ENCODE measurements around the gene MUC2. TPM values are rescaled to one million over a fixed set of nuclear protein-coding genes. Genes with fewer than 3 reads are reported as not detected.

MUC2 gene
- total RNA-seq, 1 donor from 2014 or later, result 2.7 TPM

DNA sequence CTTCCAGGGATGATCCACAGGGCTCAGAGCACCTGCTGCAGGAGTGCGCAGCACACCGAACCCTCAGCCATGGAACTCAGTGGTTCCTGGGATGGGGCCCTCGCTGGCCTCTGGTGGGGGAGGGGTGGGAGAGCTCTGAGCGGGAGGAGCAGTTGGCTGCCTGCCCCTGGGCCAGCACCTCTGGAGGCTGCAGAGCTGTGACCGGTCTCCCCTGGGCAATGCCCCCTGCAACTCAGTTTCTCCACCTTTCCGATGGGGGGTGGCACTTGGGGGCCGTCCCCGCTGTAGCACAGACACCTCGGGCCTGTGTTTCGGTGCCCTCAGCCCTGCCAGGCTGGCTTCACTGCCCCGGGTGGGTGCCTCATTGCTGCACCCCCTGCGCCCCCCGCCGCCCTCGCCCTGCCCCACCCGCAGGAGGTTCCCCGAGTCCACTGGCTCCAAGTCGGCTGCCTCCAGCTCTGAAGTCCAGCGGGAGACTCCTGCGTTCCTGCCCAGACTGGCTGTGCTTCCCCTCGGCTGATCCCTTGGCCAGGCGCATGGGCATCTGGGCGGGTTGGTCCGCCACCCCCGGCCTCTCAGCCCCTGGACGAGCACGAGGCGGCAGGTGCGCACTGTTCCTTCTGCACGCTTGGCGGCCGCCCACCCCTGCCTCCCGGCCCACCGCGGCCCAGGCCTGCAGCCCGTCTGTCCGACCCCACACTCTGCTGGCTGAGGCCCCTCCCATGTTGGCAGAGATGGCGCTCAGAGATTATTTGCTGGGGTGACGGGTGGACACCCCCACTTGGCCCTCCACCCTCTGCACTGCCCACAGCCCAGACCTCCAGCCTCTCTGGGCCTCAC, 40.0 kb upstream of the MUC2 start:
- Mint-ChIP-seq H3K27ac (no peak overlapping the region), H3K9me3 (no peaks in the 10 kb centered on the region), H3K4me1 (ENCODE audit: unreplicated experiment) (no peaks in the 10 kb centered on the region), H3K27me3 (peaks cover 3% of the 10 kb centered on the region), H3K4me3 (no peak overlapping the region), H3K36me3 (no peaks in the 10 kb centered on the region)
- TF ChIP-seq, protein P1, sequence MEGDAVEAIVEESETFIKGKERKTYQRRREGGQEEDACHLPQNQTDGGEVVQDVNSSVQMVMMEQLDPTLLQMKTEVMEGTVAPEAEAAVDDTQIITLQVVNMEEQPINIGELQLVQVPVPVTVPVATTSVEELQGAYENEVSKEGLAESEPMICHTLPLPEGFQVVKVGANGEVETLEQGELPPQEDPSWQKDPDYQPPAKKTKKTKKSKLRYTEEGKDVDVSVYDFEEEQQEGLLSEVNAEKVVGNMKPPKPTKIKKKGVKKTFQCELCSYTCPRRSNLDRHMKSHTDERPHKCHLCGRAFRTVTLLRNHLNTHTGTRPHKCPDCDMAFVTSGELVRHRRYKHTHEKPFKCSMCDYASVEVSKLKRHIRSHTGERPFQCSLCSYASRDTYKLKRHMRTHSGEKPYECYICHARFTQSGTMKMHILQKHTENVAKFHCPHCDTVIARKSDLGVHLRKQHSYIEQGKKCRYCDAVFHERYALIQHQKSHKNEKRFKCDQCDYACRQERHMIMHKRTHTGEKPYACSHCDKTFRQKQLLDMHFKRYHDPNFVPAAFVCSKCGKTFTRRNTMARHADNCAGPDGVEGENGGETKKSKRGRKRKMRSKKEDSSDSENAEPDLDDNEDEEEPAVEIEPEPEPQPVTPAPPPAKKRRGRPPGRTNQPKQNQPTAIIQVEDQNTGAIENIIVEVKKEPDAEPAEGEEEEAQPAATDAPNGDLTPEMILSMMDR (conservative IDR thresholded peaks at IDR 0.05), result no peak
- no peak for DNase-seq (ENCODE audit: extremely low spot score, unreplicated experiment)

DNA sequence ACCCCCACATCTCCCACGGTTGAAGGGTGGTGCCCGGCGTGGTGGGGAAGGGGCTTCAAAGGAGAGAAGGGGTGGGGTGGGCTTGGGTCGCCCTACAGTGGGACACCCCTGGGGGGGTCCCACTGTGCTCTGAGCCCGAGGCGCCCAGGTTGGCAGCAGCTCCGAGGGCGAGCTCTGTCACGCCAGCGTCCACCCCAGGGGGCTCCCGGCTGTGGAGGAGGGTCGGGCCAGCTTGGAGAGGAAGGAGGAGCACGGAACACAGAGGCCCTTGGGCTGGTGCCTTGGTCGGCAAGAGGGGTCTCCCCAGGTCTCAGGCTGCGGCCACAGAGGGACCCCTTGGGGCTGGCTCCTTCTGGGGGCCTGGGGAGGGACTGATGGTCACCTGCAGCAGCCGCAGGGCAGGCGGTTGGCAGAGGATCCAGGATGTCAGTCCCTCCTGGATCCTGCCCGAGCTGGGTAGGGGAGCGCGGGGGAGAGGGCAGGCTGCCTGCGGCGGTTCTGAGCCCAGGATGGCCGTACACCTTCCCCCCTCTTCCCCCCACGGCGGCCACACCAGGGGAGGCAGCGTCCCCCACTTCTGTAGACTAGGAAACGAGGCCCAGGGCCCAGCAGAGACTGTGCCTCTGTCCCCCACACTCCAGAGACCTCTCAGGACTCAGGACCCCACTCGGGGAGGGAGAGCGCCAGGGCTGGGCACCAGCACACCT, 38.9 kb upstream of the MUC2 start:
- Mint-ChIP-seq H3K4me1 (ENCODE audit: unreplicated experiment) (no peaks in the 10 kb centered on the region), H3K27me3 (peaks cover 3% of the 10 kb centered on the region), H3K9me3 (no peaks in the 10 kb centered on the region), H3K36me3 (no peaks in the 10 kb centered on the region), H3K27ac (no peak overlapping the region), H3K4me3 (no peak overlapping the region)
- DNase-seq (ENCODE audit: extremely low spot score, unreplicated experiment), result no peak
- TF ChIP-seq, protein P1 (conservative IDR thresholded peaks at IDR 0.05), result no peak

DNA sequence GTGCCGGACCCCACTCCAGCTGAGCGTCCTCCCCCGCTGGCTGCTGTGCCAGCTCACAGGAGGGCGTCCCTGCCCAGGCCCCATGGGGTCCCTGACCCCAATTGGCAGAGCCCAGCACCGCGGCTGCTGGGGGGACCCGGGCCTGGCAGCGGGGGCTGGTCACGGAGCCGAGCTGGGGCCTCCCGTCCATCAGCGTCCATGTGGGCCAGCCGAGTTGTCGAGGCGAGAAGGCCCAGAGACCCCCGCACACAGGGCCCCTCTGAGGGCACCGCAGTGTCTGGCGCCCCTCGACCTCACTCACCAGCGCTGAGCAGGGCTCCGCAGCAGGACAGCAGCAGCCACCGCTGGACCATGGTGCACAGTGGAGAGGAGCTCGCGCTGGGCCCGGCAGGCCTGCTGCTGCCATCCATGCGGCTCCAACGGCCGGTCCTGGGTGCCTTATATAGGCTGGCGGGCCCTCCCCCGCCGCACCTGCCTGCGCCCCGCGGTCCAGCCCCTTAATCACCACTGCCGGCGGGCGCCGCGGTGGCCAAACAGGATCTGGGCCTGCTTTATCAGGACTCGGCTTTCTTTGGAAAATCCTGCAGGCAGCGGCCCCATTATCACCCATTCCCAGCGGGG, 38.3 kb upstream of the MUC2 start, which contains the start of gene MUC6:
MUC6 (minus strand) TSS at position 416 of the 621 bp plus-strand sequence; CDS start at position 353, 63 bp downstream.
- no peak within 1 kb of the TSS for H3K4me3 Mint-ChIP-seq
- no peaks in the 10 kb centered on the region for H3K4me1 Mint-ChIP-seq (ENCODE audit: unreplicated experiment)
- H3K9me3 Mint-ChIP-seq, result no peaks in the 10 kb centered on the region
- no peaks in the 10 kb centered on the region for H3K36me3 Mint-ChIP-seq
- H3K27me3 Mint-ChIP-seq, result peaks cover 3% of the 10 kb centered on the region
- TF ChIP-seq, protein P1 (conservative IDR thresholded peaks at IDR 0.05), result no peak
- H3K27ac Mint-ChIP-seq, result no peak within 1 kb of the TSS
- no peak for DNase-seq (ENCODE audit: extremely low spot score, unreplicated experiment)

DNA sequence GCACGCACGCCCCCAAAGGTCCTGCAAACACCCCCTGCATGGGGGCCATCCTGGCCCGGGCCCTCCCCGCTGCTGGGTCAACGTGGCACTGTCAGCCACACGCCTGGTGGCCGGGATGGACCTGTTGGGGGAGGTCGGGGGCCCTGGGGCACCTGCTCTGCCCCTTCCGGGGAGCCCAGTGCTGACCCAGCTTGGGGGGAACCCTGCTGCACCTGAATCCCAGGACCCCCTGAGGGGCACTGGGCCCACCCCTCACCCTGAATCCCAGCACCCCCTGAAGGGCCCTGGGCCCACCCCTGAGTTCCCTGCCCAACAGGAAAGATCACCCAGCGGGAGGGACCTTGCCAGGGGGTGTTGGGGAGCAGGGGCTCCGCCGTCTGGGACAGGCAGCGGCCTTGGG, 37.7 kb upstream of the MUC2 start:
- Mint-ChIP-seq H3K9me3 (no peaks in the 10 kb centered on the region), H3K27ac (no peak overlapping the region), H3K27me3 (peaks cover 3% of the 10 kb centered on the region), H3K4me3 (no peak overlapping the region), H3K4me1 (ENCODE audit: unreplicated experiment) (no peaks in the 10 kb centered on the region), H3K36me3 (no peaks in the 10 kb centered on the region)
- no peak for DNase-seq (ENCODE audit: extremely low spot score, unreplicated experiment)
- TF ChIP-seq, protein P1 (conservative IDR thresholded peaks at IDR 0.05), result no peak

DNA sequence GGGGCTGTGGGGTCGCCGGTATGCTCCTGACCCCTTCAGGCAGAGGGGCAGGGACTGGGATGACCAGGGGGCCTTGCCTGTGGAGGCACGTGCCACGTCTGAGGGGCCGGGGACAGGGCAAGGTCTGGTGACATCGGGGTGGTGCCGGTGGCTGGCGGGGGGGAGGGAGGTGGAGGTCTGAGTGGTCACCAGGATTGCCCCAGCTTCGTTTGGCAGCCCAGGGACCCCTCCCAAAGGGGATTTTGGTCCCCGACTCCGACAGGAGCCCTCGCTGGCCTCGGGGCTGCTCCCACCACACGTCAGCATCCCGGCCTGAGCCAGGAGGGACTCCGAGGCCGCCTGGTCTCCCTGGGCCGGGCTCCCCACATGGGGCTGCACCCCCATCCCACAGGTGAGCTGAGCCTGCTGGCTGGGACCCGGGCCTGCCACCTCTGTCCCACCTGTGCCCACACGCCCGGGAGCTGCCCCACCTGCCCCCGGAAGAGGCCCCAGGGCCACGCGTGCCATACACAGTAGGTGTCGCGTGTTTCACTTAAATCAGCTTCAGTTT, 37.1 kb upstream of the MUC2 start:
- Mint-ChIP-seq H3K4me3 (no peak overlapping the region), H3K4me1 (ENCODE audit: unreplicated experiment) (no peaks in the 10 kb centered on the region), H3K9me3 (no peaks in the 10 kb centered on the region), H3K27ac (no peak overlapping the region), H3K36me3 (no peaks in the 10 kb centered on the region), H3K27me3 (peaks cover 3% of the 10 kb centered on the region)
- TF ChIP-seq, protein P1 (conservative IDR thresholded peaks at IDR 0.05), result no peak
- no peak for DNase-seq (ENCODE audit: extremely low spot score, unreplicated experiment)

Data from type B pancreatic cell (in vitro differentiated cells).